A549 (cell line): ENCODE results near the gene ELMO2. TPM values are rescaled to one million over a fixed set of nuclear protein-coding genes. Genes with fewer than 3 reads are reported as not detected.

Source experiments
- ATAC-seq, 2 experiments: fragments of 200-7000 bp in 1 of 2; fragments of >200 bp in 1 of 2; cut with Nextera tagmentation in 1 of 2; cut with Tn5 transposase in 1 of 2; 3 replicates each; pipeline versions ENCODE4 v1.8.0 to v1.9.1; 2018 to 2020; ENCODE audit warnings: mild to moderate bottlenecking in 1 of 2, moderate library complexity in 1 of 2
- CTCF ChIA-PET: fragments of 300-600 bp; sonication (Branson Sonifier 250); formaldehyde crosslinking; extraction: SDS; loops from one replicate; lab custom pipeline; 2021; ENCODE audit warnings: antibody characterized with exemption, inconsistent platforms; lab: Yijun Ruan, JAX
- POLR2A ChIA-PET: fragments of 350-600 bp; formaldehyde crosslinking; extraction: SDS; loops from one replicate; lab custom pipeline; 2021; ENCODE audit warnings: antibody characterized with exemption, inconsistent platforms; lab: Yijun Ruan, JAX
- DNase-seq, 2 experiments: peaks; one replicate each; pipeline versions ENCODE4 v3.0.0 to v3.0.0-alpha.2; 2011 to 2016; ENCODE audit warnings: low read depth in 1 of 2, low spot score in 1 of 2
- FAIRE-seq: peaks from 2 replicates; lab custom pipeline; 2011; peaks lifted over from hg19 to GRCh38; lab: Jason Lieb, UNC
- H3K27ac ChIP-seq, 2 experiments: fragments of >200 bp; sonication (Bioruptor Twin); formaldehyde crosslinking; 3 replicates each; pipeline ENCODE4 v1.5.1; 2016 to 2017
- H3K4me1 ChIP-seq: fragments of >200 bp; sonication (Bioruptor Twin); formaldehyde crosslinking; 3 replicates; pipeline ENCODE4 v1.6.1; 2016
- H3K4me2 ChIP-seq: fragments of >200 bp; sonication (Bioruptor Twin); formaldehyde crosslinking; 3 replicates; pipeline ENCODE4 v1.6.1; 2016
- H3K4me3 ChIP-seq: fragments of >200 bp; sonication (Bioruptor Twin); formaldehyde crosslinking; 3 replicates; pipeline ENCODE4 v1.5.1; 2016
- H3K9me3 ChIP-seq: fragments of >200 bp; sonication (Bioruptor Twin); formaldehyde crosslinking; 3 replicates; pipeline ENCODE4 v1.6.1; 2016
- CEBPB ChIP-seq, 2 experiments: fragments of >200 bp in 1 of 2; sonication (Bioruptor Twin) in 1 of 2; formaldehyde crosslinking in 1 of 2; IDR thresholded peaks; 2 replicates each; pipeline ENCODE4 v1.6.1; 2012 to 2016
- CHD4 ChIP-seq: fragments of 200-600 bp; sonication (generic); IDR thresholded peaks from 2 replicates; pipeline ENCODE4 v1.6.1; 2016; ENCODE audit warnings: antibody characterized with exemption, mild to moderate bottlenecking, borderline replicate concordance
- EHF ChIP-seq: fragments of 250-450 bp; sonication (Bioruptor Pico); IDR thresholded peaks from 2 replicates; pipeline ENCODE4 v1.5.0; 2020; ENCODE audit warnings: mild to moderate bottlenecking
- EP300 ChIP-seq, 2 experiments: fragments of >200 bp; sonication (Bioruptor Twin); formaldehyde crosslinking; IDR thresholded peaks; 2 replicates in 1 of 2; 3 replicates in 1 of 2; pipeline ENCODE4 v1.6.1; 2016 to 2017
- FOSL2 ChIP-seq, 2 experiments: fragments of 450-650 bp in 1 of 2; fragments of >200 bp in 1 of 2; sonication (Bioruptor Twin) in 1 of 2; formaldehyde crosslinking; IDR thresholded peaks; 2 replicates each; pipeline versions ENCODE4 v1.5.0 to v1.6.1; 2016 to 2020; ENCODE audit warnings: mild to moderate bottlenecking in 1 of 2, moderate library complexity in 1 of 2
- FOXS1 ChIP-seq: fragments of 250-450 bp; sonication (Bioruptor Pico); IDR thresholded peaks from 2 replicates; pipeline ENCODE4 v1.5.0; 2020; ENCODE audit warnings: mild to moderate bottlenecking, moderate library complexity
- GATA3 ChIP-seq: IDR thresholded peaks from 2 replicates; pipeline ENCODE4 v1.6.1; 2012; ENCODE audit warnings: borderline replicate concordance
- HMGXB4 ChIP-seq: fragments of 250-450 bp; sonication (Bioruptor Pico); IDR thresholded peaks from 2 replicates; pipeline ENCODE4 v1.5.0; 2021; ENCODE audit warnings: mild to moderate bottlenecking, moderate library complexity, borderline replicate concordance
- HOXA7 ChIP-seq: fragments of 250-450 bp; sonication (Bioruptor Pico); IDR thresholded peaks from 2 replicates; pipeline ENCODE4 v1.5.0; 2020; ENCODE audit warnings: mild to moderate bottlenecking, moderate library complexity
- JUNB ChIP-seq: fragments of >200 bp; sonication (Bioruptor Twin); formaldehyde crosslinking; IDR thresholded peaks from 2 replicates; pipeline ENCODE4 v1.6.1; 2016
- MAFK ChIP-seq: fragments of 450-650 bp; IDR thresholded peaks from 2 replicates; pipeline ENCODE4 v1.6.1; 2014; ENCODE audit not compliant: partially characterized antibody
- MAX ChIP-seq: IDR thresholded peaks from 2 replicates; pipeline ENCODE4 v1.6.1; 2012
- MYC ChIP-seq: IDR thresholded peaks from 2 replicates; pipeline ENCODE4 v1.6.1; 2012; ENCODE audit warnings: mild to moderate bottlenecking, inconsistent platforms, low read length, improper control_type of control experiment, borderline replicate concordance
- NFE2L2 ChIP-seq: fragments of 150-350 bp; conservative IDR thresholded peaks from 2 replicates; pipeline ENCODE4 v1.6.1; 2014; ENCODE audit warnings: low read length
- POLR2A ChIP-seq: IDR thresholded peaks from 2 replicates; pipeline ENCODE4 v1.6.1; 2012; ENCODE audit warnings: mild to moderate bottlenecking, low read length
- RCOR1 ChIP-seq: fragments of 150-350 bp; IDR thresholded peaks from 2 replicates; pipeline ENCODE4 v1.6.1; 2014; ENCODE audit warnings: antibody characterized with exemption, low read length, low read depth
- RFX5 ChIP-seq: fragments of 450-650 bp; IDR thresholded peaks from 2 replicates; pipeline ENCODE4 v1.7.1; 2014; ENCODE audit warnings: antibody characterized with exemption, mild to moderate bottlenecking, moderate library complexity
- SMC3 ChIP-seq: fragments of >200 bp; sonication (Bioruptor Twin); formaldehyde crosslinking; IDR thresholded peaks from 3 replicates; pipeline ENCODE4 v1.6.1; 2018; ENCODE audit warnings: inconsistent platforms
- TFCP2L1 ChIP-seq: fragments of 250-450 bp; sonication (Bioruptor Pico); IDR thresholded peaks from 2 replicates; pipeline ENCODE4 v1.5.0; 2021; ENCODE audit warnings: mild to moderate bottlenecking
- ZNF302 ChIP-seq: fragments of 250-450 bp; sonication (Bioruptor Pico); IDR thresholded peaks from 2 replicates; pipeline ENCODE4 v1.9.0; 2021; ENCODE audit warnings: inconsistent platforms, mild to moderate bottlenecking, moderate library complexity
- WGBS: methylation state at CpG from one replicate; pipeline ENCODE4 v1.1.6; 2017; ENCODE audit errors: missing lambda C conversion rate; 5-methylcytosine and 5-hydroxymethylcytosine counted together
- polyA plus RNA-seq, 4 experiments: library from polyadenylated mRNA; depleted of rRNA in 3 of 4; stranded (reverse); fragments of >200 nt; fragmentation: RNase III in 1 of 4; extraction: RNeasy Plus Mini Kit Qiagen cat#74134 plus additional on column Dnase treatment in 1 of 4; gene quantifications; 2 replicates in 3 of 4; 3 replicates in 1 of 4; pipeline ENCODE4 v1.2.3, GENCODE V29; 2011 to 2017
- TF ChIP-seq, protein P1 (sequence below): fragments of >200 bp; sonication (Bioruptor Twin); formaldehyde crosslinking; IDR thresholded peaks from 3 replicates; pipeline ENCODE4 v1.5.1; 2016
- TF ChIP-seq, protein P2 (sequence below): IDR thresholded peaks from 2 replicates; pipeline ENCODE4 v1.6.1; 2012
- TF ChIP-seq, protein P3 (sequence below): fragments of 150-350 bp; IDR thresholded peaks from 2 replicates; pipeline ENCODE4 v1.6.1; 2014; ENCODE audit warnings: low read depth, mild to moderate bottlenecking, low read length
- TF ChIP-seq, protein P4 (sequence below): fragments of >200 bp; sonication (Bioruptor Twin); formaldehyde crosslinking; IDR thresholded peaks from 2 replicates; pipeline ENCODE4 v1.6.1; 2016
- TF ChIP-seq, protein P5 (sequence below): IDR thresholded peaks from 2 replicates; pipeline ENCODE4 v1.6.1; 2012; ENCODE audit warnings: low read depth, borderline replicate concordance

ELMO2 gene
- polyA plus RNA-seq, 2 of the 4 experiments (the other 2 are of a cell fraction), result 23.4 to 25.1 TPM

DNA sequence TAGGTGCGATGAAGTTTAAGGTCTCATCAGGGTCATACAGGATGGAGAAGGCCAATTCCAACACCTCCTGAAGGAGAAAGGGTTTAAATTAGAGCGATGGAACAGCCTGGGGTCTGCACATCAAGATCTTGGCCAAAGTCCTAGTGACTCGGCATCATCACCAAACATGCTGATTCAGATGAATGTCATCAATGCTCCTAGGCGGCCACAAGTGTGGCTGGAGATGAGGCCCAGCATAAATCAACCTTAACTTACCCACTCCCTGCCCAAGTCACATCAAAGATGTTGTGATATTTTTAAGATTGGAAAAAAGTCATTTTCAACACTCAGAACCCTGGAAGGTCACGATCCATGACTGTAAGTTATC lies 37.5 kb downstream of the ELMO2 start:
- FAIRE-seq (no peak), ATAC-seq (no peak), DNase-seq (no peak)
- H3K9me3 ChIP-seq, result no peaks in the 10 kb centered on the region
- POLR2A ChIA-PET, result no interaction called here
- H3K4me1 ChIP-seq, result no peaks in the 10 kb centered on the region
- H3K4me3 ChIP-seq, result no peak overlapping the region
- no peak overlapping the region for H3K27ac ChIP-seq
- 83% methylated on average over 5 of the region's 5 CpGs for WGBS
- H3K4me2 ChIP-seq, result no peak overlapping the region
- CTCF ChIA-PET, result no interaction called here
- TF ChIP-seq SMC3 (no peak), FOSL2 (IDR thresholded peaks at IDR 0.05) (no peak), FOSL2 (CRISPR knock-in tag; IDR thresholded peaks at IDR 0.05) (no peak), EP300 (IDR thresholded peaks at IDR 0.05) (no peak), HMGXB4 (CRISPR knock-in tag) (no peak), MYC (no peak), CEBPB (IDR thresholded peaks at IDR 0.05) (no peak), RCOR1 (no peak), GATA3 (no peak)
- TF ChIP-seq, protein P1, sequence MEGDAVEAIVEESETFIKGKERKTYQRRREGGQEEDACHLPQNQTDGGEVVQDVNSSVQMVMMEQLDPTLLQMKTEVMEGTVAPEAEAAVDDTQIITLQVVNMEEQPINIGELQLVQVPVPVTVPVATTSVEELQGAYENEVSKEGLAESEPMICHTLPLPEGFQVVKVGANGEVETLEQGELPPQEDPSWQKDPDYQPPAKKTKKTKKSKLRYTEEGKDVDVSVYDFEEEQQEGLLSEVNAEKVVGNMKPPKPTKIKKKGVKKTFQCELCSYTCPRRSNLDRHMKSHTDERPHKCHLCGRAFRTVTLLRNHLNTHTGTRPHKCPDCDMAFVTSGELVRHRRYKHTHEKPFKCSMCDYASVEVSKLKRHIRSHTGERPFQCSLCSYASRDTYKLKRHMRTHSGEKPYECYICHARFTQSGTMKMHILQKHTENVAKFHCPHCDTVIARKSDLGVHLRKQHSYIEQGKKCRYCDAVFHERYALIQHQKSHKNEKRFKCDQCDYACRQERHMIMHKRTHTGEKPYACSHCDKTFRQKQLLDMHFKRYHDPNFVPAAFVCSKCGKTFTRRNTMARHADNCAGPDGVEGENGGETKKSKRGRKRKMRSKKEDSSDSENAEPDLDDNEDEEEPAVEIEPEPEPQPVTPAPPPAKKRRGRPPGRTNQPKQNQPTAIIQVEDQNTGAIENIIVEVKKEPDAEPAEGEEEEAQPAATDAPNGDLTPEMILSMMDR, result no peak
- TF ChIP-seq, protein P2, sequence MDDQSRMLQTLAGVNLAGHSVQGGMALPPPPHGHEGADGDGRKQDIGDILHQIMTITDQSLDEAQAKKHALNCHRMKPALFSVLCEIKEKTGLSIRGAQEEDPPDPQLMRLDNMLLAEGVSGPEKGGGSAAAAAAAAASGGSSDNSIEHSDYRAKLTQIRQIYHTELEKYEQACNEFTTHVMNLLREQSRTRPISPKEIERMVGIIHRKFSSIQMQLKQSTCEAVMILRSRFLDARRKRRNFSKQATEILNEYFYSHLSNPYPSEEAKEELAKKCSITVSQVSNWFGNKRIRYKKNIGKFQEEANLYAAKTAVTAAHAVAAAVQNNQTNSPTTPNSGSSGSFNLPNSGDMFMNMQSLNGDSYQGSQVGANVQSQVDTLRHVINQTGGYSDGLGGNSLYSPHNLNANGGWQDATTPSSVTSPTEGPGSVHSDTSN, result no peak
- TF ChIP-seq, protein P3, sequence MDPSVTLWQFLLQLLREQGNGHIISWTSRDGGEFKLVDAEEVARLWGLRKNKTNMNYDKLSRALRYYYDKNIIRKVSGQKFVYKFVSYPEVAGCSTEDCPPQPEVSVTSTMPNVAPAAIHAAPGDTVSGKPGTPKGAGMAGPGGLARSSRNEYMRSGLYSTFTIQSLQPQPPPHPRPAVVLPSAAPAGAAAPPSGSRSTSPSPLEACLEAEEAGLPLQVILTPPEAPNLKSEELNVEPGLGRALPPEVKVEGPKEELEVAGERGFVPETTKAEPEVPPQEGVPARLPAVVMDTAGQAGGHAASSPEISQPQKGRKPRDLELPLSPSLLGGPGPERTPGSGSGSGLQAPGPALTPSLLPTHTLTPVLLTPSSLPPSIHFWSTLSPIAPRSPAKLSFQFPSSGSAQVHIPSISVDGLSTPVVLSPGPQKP, result no peak

GRCh38 chr20:46367967-46368901 lies 38.2 kb downstream of the ELMO2 start:
- no peaks in the 10 kb centered on the region for H3K9me3 ChIP-seq
- no peak overlapping the region for H3K4me2 ChIP-seq
- TF ChIP-seq POLR2A (no peak), HOXA7 (CRISPR knock-in tag) (no peak), JUNB (no peak), EHF (CRISPR knock-in tag) (no peak), FOXS1 (CRISPR knock-in tag) (no peak), MYC (no peak), CHD4 (no peak), SMC3 (no peak), RFX5 (no peak), MAFK (no peak), MAX (no peak), TFCP2L1 (CRISPR knock-in tag) (no peak), ZNF302 (CRISPR knock-in tag) (no peak), NFE2L2 (no peak), EP300 (IDR thresholded peaks at IDR 0.05) (no peak)
- TF ChIP-seq, protein P4, sequence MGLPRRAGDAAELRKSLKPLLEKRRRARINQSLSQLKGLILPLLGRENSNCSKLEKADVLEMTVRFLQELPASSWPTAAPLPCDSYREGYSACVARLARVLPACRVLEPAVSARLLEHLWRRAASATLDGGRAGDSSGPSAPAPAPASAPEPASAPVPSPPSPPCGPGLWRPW, result no peak
- TF ChIP-seq, protein P3, result no peak
- TF ChIP-seq, protein P5, sequence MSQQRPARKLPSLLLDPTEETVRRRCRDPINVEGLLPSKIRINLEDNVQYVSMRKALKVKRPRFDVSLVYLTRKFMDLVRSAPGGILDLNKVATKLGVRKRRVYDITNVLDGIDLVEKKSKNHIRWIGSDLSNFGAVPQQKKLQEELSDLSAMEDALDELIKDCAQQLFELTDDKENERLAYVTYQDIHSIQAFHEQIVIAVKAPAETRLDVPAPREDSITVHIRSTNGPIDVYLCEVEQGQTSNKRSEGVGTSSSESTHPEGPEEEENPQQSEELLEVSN, result no peak
- TF ChIP-seq, protein P1, result no peak
- ChIA-PET CTCF (no interaction called here), POLR2A (no interaction called here)
- no peak overlapping the region for H3K27ac ChIP-seq
- no peak for DNase-seq
- 90% methylated on average over 6 of the region's 6 CpGs for WGBS
- no peak for FAIRE-seq
- no peak overlapping the region for H3K4me3 ChIP-seq
- no peak for ATAC-seq
- H3K4me1 ChIP-seq, result peaks cover 3% of the 10 kb centered on the region; the same call in 2 of the 3 replicates
